GM21737 (cell line): Measurements from ENCODE around the gene ANKRD28.
"Not testable (repeated sequence)": the region's sequence is repeated elsewhere in the genome, so short reads cannot be mapped to it uniquely, and the experiment has no call there.

Experiments
- ATAC-seq: cut with Tn5 transposase; IDR thresholded peaks from one replicate; pipeline ENCODE4 v1.9.1; 2021; ENCODE audit warnings: mild to moderate bottlenecking, moderate library complexity; ENCODE audit not compliant: unreplicated experiment

The ANKRD28 gene

GRCh38 chr3:15638891-15639262 lies 158.9 kb downstream of the ANKRD28 start:
- no peak for ATAC-seq

- ATAC-seq, result no peak
Observed at GRCh38 chr3:15638193-15638890, 159.4 kb downstream of the ANKRD28 start.

GRCh38 chr3:15637131-15637951 lies 160.4 kb downstream of the ANKRD28 start:
- ATAC-seq, result no peak

- ATAC-seq, result no peak
Observed at GRCh38 chr3:15636028-15636709, 161.6 kb downstream of the ANKRD28 start.

- ATAC-seq, result no peak
Observed at GRCh38 chr3:15635121-15635661, 162.6 kb downstream of the ANKRD28 start.

- no peak for ATAC-seq
Observed at GRCh38 chr3:15634671-15635070, 163.1 kb downstream of the ANKRD28 start.

- no peak for ATAC-seq
Observed at GRCh38 chr3:15633766-15634598, 163.8 kb downstream of the ANKRD28 start.

GRCh38 chr3:15633159-15633558 lies 164.6 kb downstream of the ANKRD28 start:
- no peak for ATAC-seq

GRCh38 chr3:15632212-15632580 lies 165.6 kb downstream of the ANKRD28 start:
- ATAC-seq, result no peak

GRCh38 chr3:15631426-15632211 lies 166.2 kb downstream of the ANKRD28 start:
- no peak for ATAC-seq

GRCh38 chr3:15630646-15631350 lies 167.0 kb downstream of the ANKRD28 start:
- peak; percentile 27 for ATAC-seq

GRCh38 chr3:15629860-15630597 lies 167.8 kb downstream of the ANKRD28 start:
- peak; percentile 93 for ATAC-seq

- no peak for ATAC-seq
Observed at GRCh38 chr3:15628967-15629366, 168.8 kb downstream of the ANKRD28 start.

- ATAC-seq, result no peak
Observed at GRCh38 chr3:15623535-15624440, 174.0 kb downstream of the ANKRD28 start.

GRCh38 chr3:15619659-15620464 lies 177.9 kb downstream of the ANKRD28 start:
- not testable (repeated sequence) for ATAC-seq
